HG02973 (cell line): Measurements from ENCODE around the gene ARHGAP12.

Source experiments
- ATAC-seq: cut with Tn5 transposase; IDR thresholded peaks from one replicate; pipeline ENCODE4 v1.9.1; 2021; ENCODE audit warnings: moderate library complexity; ENCODE audit not compliant: unreplicated experiment

The ARHGAP12 gene

GRCh38 chr10:31952066-31952465, 23.4 kb upstream of the ARHGAP12 start:
- ATAC-seq: no peak

- ATAC-seq: no peak
Observed at GRCh38 chr10:31949266-31949665, 20.6 kb upstream of the ARHGAP12 start.

GRCh38 chr10:31948021-31948420, 19.4 kb upstream of the ARHGAP12 start:
- ATAC-seq: no peak

GRCh38 chr10:31947144-31947926, 18.7 kb upstream of the ARHGAP12 start:
- ATAC-seq: no peak

GRCh38 chr10:31945392-31945791, 16.8 kb upstream of the ARHGAP12 start:
- ATAC-seq: no peak

- ATAC-seq: no peak
Observed at GRCh38 chr10:31944071-31944433, 15.4 kb upstream of the ARHGAP12 start.

- ATAC-seq: no peak
Observed at GRCh38 chr10:31942892-31943291, 14.3 kb upstream of the ARHGAP12 start.

- no peak for ATAC-seq
Observed at GRCh38 chr10:31942435-31942834, 13.8 kb upstream of the ARHGAP12 start.

GRCh38 chr10:31940839-31941653, 12.4 kb upstream of the ARHGAP12 start:
- no peak for ATAC-seq

GRCh38 chr10:31939797-31940708, 11.4 kb upstream of the ARHGAP12 start:
- ATAC-seq: no peak

- ATAC-seq: no peak
Observed at GRCh38 chr10:31937371-31937770, 8.7 kb upstream of the ARHGAP12 start.

- ATAC-seq: no peak
Observed at GRCh38 chr10:31936933-31937332, 8.3 kb upstream of the ARHGAP12 start.

- ATAC-seq: no peak
Observed at GRCh38 chr10:31936086-31936485, 7.5 kb upstream of the ARHGAP12 start.

- ATAC-seq: no peak
Observed at GRCh38 chr10:31935678-31936077, 7.0 kb upstream of the ARHGAP12 start.

GRCh38 chr10:31932838-31933237, 4.2 kb upstream of the ARHGAP12 start:
- no peak for ATAC-seq

GRCh38 chr10:31930856-31931255, 2.2 kb upstream of the ARHGAP12 start:
- no peak for ATAC-seq

GRCh38 chr10:31930023-31930751, 1.6 kb upstream of the ARHGAP12 start:
- no peak for ATAC-seq

GRCh38 chr10:31929261-31930022, 811 bp upstream of the ARHGAP12 start:
- ATAC-seq: peak; percentile 8

- ATAC-seq: peak; percentile 12
Observed at GRCh38 chr10:31927884-31928548, 615 bp downstream of the ARHGAP12 start.
